HCT116 (cell line): ENCODE measurements around the gene LMOD3. TPM values are rescaled to one million over a fixed set of nuclear protein-coding genes. Genes with fewer than 3 reads are reported as not detected.

ENCODE experiments used
- ATAC-seq: fragments of 200-7000 bp; cut with Tn5 transposase; 2 replicates; pipeline ENCODE4 v1.9.1; 2020; ENCODE audit warnings: mild to moderate bottlenecking, moderate library complexity
- BruUV-seq: library from RNA; stranded (reverse); fragments of 400-500 nt; replicated peaks from 2 replicates; lab custom pipeline; 2021; lab: Mats Ljungman, UMichigan
- CTCF ChIA-PET: fragments of 300-600 bp; sonication (Branson Sonifier 250); formaldehyde crosslinking; loops from one replicate; lab custom pipeline; 2021; ENCODE audit warnings: antibody characterized with exemption; lab: Charles Lee
- POLR2A ChIA-PET: fragments of 300-600, 350-600 bp; sonication (Branson Sonifier 250); formaldehyde crosslinking; loops from one replicate; lab custom pipeline; 2021; ENCODE audit warnings: antibody characterized with exemption; lab: Charles Lee
- RAD21 ChIA-PET, 2 experiments: fragments of 300-600 bp; sonication (Branson Sonifier 250); formaldehyde crosslinking; loops; one replicate each; lab custom pipeline; 2023; ENCODE audit warnings: low total read pairs in 2 of 2; ENCODE audit not compliant: uncharacterized antibody in 2 of 2, unreplicated experiment in 2 of 2, low non-redundant PET in 1 of 2; lab: Charles Lee
- DNase-seq: peaks from one replicate; pipeline ENCODE4 v3.0.0-alpha.2; 2010; ENCODE audit warnings: low read depth, low spot score
- H2AFZ ChIP-seq: fragments of 200-600 bp; shearing (Covaris generic), sonication (generic); 2 replicates; pipeline ENCODE4 v1.6.1; 2017; ENCODE audit warnings: low read depth, mixed run types, mixed read lengths, antibody characterized with exemption, low read length; ENCODE audit not compliant: poor library complexity, severe bottlenecking
- H3K27ac ChIP-seq: 2 replicates; pipeline ENCODE4 v1.5.1; 2012; ENCODE audit warnings: low read depth, low read length
- H3K27me3 ChIP-seq: fragments of 200-600 bp; sonication (generic); 2 replicates; pipeline ENCODE4 v1.6.1; 2016; ENCODE audit warnings: mixed run types, low read length, mixed read lengths; ENCODE audit not compliant: insufficient read depth
- H3K36me3 ChIP-seq, 2 experiments: fragments of 200-500 bp in 1 of 2; fragments of 200-600 bp in 1 of 2; sonication (Bioruptor generic) in 1 of 2; sonication (generic) in 1 of 2; 2 replicates each; pipeline versions ENCODE4 v1.5.1 to v1.6.1; 2014 to 2016; ENCODE audit warnings: low read length in 2 of 2, inconsistent platforms in 1 of 2, mixed read lengths in 1 of 2, mixed run types in 1 of 2; ENCODE audit not compliant: insufficient read depth in 2 of 2, control insufficient read depth in 1 of 2
- H3K4me1 ChIP-seq, 2 experiments: fragments of 200-600 bp in 1 of 2; sonication (generic) in 1 of 2; 2 replicates each; pipeline versions ENCODE4 v1.5.1 to v1.6.1; 2012 to 2017; ENCODE audit warnings: low read length in 2 of 2, inconsistent platforms in 1 of 2, mild to moderate bottlenecking in 1 of 2, mixed read lengths in 1 of 2, mixed run types in 1 of 2, moderate library complexity in 1 of 2; ENCODE audit not compliant: insufficient read depth in 2 of 2, control insufficient read depth in 1 of 2
- H3K4me2 ChIP-seq: fragments of 200-600 bp; sonication (generic); 2 replicates; pipeline ENCODE4 v1.6.1; 2017; ENCODE audit warnings: mixed run types, low read length, mixed read lengths
- H3K4me3 ChIP-seq, 2 experiments: fragments of 200-600 bp in 1 of 2; sonication (generic) in 1 of 2; replicated peaks in 1 of 2; 2 replicates each; pipeline ENCODE4 v1.5.1; 2011 to 2016; ENCODE audit warnings: low read length in 2 of 2, control low read depth in 1 of 2, low read depth in 1 of 2, mild to moderate bottlenecking in 1 of 2, mixed read lengths in 1 of 2, mixed run types in 1 of 2
- H3K79me2 ChIP-seq: fragments of 200-600 bp; sonication (generic); 2 replicates; pipeline ENCODE4 v1.6.1; 2017; ENCODE audit warnings: mild to moderate bottlenecking, mixed run types, low read length, moderate library complexity, mixed read lengths; ENCODE audit not compliant: insufficient read depth
- H3K9ac ChIP-seq: fragments of 200-600 bp; sonication (generic); 2 replicates; pipeline ENCODE4 v1.6.1; 2016; ENCODE audit warnings: low read length, mixed read lengths
- H3K9me2 ChIP-seq: fragments of 200-600 bp; sonication (generic), shearing (Covaris generic); 2 replicates; pipeline ENCODE4 v1.6.1; 2017; ENCODE audit warnings: mixed run types, mild to moderate bottlenecking, moderate library complexity; ENCODE audit not compliant: insufficient read depth
- H3K9me3 ChIP-seq, 2 experiments: fragments of 200-500 bp in 1 of 2; fragments of 200-600 bp in 1 of 2; sonication (Bioruptor generic) in 1 of 2; sonication (generic) in 1 of 2; 2 replicates each; pipeline ENCODE4 v1.6.1; 2014 to 2017; ENCODE audit warnings: low read length in 2 of 2, mixed read lengths in 2 of 2, inconsistent platforms in 1 of 2, low read depth in 1 of 2, mild to moderate bottlenecking in 1 of 2, mixed run types in 1 of 2, moderate library complexity in 1 of 2; ENCODE audit not compliant: control insufficient read depth in 1 of 2, insufficient read depth in 1 of 2
- H4K20me1 ChIP-seq: fragments of 200-600 bp; sonication (generic), shearing (Covaris generic); 2 replicates; pipeline ENCODE4 v1.6.1; 2017; ENCODE audit warnings: mixed run types, mild to moderate bottlenecking, moderate library complexity; ENCODE audit not compliant: insufficient read depth
- ATF3 ChIP-seq: IDR thresholded peaks from 2 replicates; pipeline ENCODE4 v1.6.1; 2012
- CEBPB ChIP-seq: IDR thresholded peaks from 2 replicates; pipeline ENCODE4 v1.6.1; 2012; ENCODE audit warnings: low read depth
- CTCF ChIP-seq, 3 experiments: fragments of 200-600 bp in 1 of 3; sonication (generic) in 1 of 3; IDR thresholded peaks in 2 of 3; conservative IDR thresholded peaks in 1 of 3; 2 replicates each; pipeline ENCODE4 v1.5.1; 2012 to 2017; ENCODE audit warnings: low read depth in 2 of 3, low read length in 2 of 3, antibody characterized with exemption in 1 of 3, borderline replicate concordance in 1 of 3, control low read depth in 1 of 3, mild to moderate bottlenecking in 1 of 3, mixed read lengths in 1 of 3, mixed run types in 1 of 3, moderate library complexity in 1 of 3; ENCODE audit not compliant: insufficient read depth in 1 of 3
- EGR1 ChIP-seq: IDR thresholded peaks from 2 replicates; pipeline ENCODE4 v1.6.1; 2012; ENCODE audit warnings: low read depth
- ELF1 ChIP-seq: IDR thresholded peaks from 2 replicates; pipeline ENCODE4 v1.6.1; 2012; ENCODE audit warnings: low read depth, borderline replicate concordance
- EZH2 ChIP-seq: fragments of 200-600 bp; sonication (generic); IDR thresholded peaks from 2 replicates; pipeline ENCODE4 v1.6.1; 2017; ENCODE audit warnings: antibody characterized with exemption, mixed run types
- EZH2phosphoT487 ChIP-seq: fragments of 200-600 bp; IDR thresholded peaks from 2 replicates; pipeline ENCODE4 v1.6.1; 2018; ENCODE audit warnings: antibody characterized with exemption, borderline replicate concordance
- FOSL1 ChIP-seq: IDR thresholded peaks from 2 replicates; pipeline ENCODE4 v1.6.1; 2012; ENCODE audit warnings: low read depth
- JUND ChIP-seq: IDR thresholded peaks from 2 replicates; pipeline ENCODE4 v1.6.1; 2012
- POLR2A ChIP-seq: IDR thresholded peaks from 2 replicates; pipeline ENCODE4 v1.7.0; 2011; ENCODE audit warnings: borderline replicate concordance; ENCODE audit not compliant: insufficient read depth, insufficient read length; ENCODE audit errors: extremely low read depth
- RAD21 ChIP-seq: IDR thresholded peaks from 2 replicates; pipeline ENCODE4 v1.6.1; 2012; ENCODE audit warnings: low read depth, mild to moderate bottlenecking
- REST ChIP-seq: IDR thresholded peaks from 2 replicates; pipeline ENCODE4 v1.6.1; 2012; ENCODE audit warnings: low read depth
- SRF ChIP-seq: IDR thresholded peaks from 2 replicates; pipeline ENCODE4 v1.6.1; 2012; ENCODE audit warnings: low read depth
- ZFX ChIP-seq: fragments of 450-650 bp; IDR thresholded peaks from 2 replicates; pipeline ENCODE4 v1.6.1; 2017
- ZNF274 ChIP-seq: fragments of 200-500 bp; sonication (Bioruptor generic); IDR thresholded peaks from 2 replicates; pipeline ENCODE4 v1.6.1; 2014; ENCODE audit warnings: mild to moderate bottlenecking, low read depth, low read length, inconsistent platforms
- intact Hi-C: fragments of 100-400 bp; cut with micrococcal nuclease; formaldehyde crosslinking; loops from 2 replicates; pipeline ENCODE4 v1.10.0; 2022
- total RNA-seq: library from RNA; stranded (reverse); gene quantifications from one replicate; pipeline ENCODE4 v1.2.1, GENCODE V29; 2021; ENCODE audit not compliant: unreplicated experiment

Gene LMOD3
- total RNA-seq, 1 experiment from 2014 or later, result not detected

GRCh38 chr3:69082805-69083204 is 39.6 kb downstream of the LMOD3 start (continued):
- TF ChIP-seq ZFX (no peak), POLR2A (no peak), ELF1 (no peak), EGR1 (no peak), RAD21 (no peak), EZH2phosphoT487 (no peak)

DNA sequence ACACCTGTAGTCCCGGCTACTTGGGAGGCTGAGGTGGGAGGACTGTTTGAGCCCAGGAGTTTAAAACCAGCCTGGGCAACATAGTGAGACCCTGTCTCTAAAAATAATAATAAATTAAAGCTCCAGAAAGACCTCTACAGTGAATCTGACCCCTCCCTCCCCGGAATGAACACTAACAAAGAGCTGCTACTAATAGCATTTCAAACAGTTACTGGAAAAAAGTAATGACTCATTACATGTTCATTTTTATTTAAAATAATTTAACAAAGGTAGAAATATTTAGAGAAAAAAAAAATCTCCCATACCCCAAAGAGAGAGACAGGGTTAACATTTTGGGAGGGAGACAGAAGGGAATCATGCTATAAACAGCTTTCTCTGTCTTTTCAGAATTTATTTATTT is 40.0 kb downstream of the LMOD3 start:
- intact Hi-C loops, result no loop called here
- ATAC-seq, result no peak
- CTCF ChIA-PET, result no interaction called here

More for the DNA sequence above, 40.0 kb downstream of the LMOD3 start:
- no peaks in the 10 kb centered on the region for H3K9me2 ChIP-seq
- no peaks in the 10 kb centered on the region for H3K27me3 ChIP-seq
- TF ChIP-seq EGR1, result no peak
- no peak for TF ChIP-seq CTCF (IDR thresholded peaks at IDR 0.05 in 2 of 3, conservative IDR thresholded peaks at IDR 0.05 in 1 of 3; ENCODE audit: borderline replicate concordance in 1 of 3, insufficient read depth in 1 of 3, low read depth in 2 of 3, low read length in 2 of 3)
- TF ChIP-seq JUND, result no peak
- no peak for TF ChIP-seq RAD21
- TF ChIP-seq ELF1, result no peak
- no peak for TF ChIP-seq CEBPB
- TF ChIP-seq SRF, result no peak
- no peak for TF ChIP-seq ZNF274
- TF ChIP-seq REST, result no peak
- no peak for TF ChIP-seq ZFX
- TF ChIP-seq EZH2, result no peak
- no peak for TF ChIP-seq FOSL1
- no peak for TF ChIP-seq ATF3
- peak overlapping the region; percentile 40 for H3K4me2 ChIP-seq
- no peak for DNase-seq
- H3K36me3 ChIP-seq, result no peaks in the 10 kb centered on the region
- H3K4me1 ChIP-seq, result peaks cover 35 to 64% of the 10 kb centered on the region in 2 experiments
- H3K9ac ChIP-seq, result no peak overlapping the region
- H4K20me1 ChIP-seq, result no peaks in the 10 kb centered on the region
- peaks cover 41% of the 10 kb centered on the region for H3K79me2 ChIP-seq
- no peak overlapping the region for H3K4me3 ChIP-seq
- H2AFZ ChIP-seq, result peak overlapping the region; percentile 62
- no TSS peak for BruUV-seq
- ChIA-PET POLR2A (no interaction called here), RAD21 (no interaction called here)
- H3K9me3 ChIP-seq, result no peaks in the 10 kb centered on the region
- H3K27ac ChIP-seq, result no peak overlapping the region
